D721Med (cell line): Measurements from ENCODE around the gene NR2F1-AS1.

Source experiments
- DNase-seq: peaks from one replicate; pipeline ENCODE4 v3.0.0; 2011; ENCODE audit warnings: low spot score; ENCODE audit not compliant: insufficient read length
- FAIRE-seq: peaks from 2 replicates; lab custom pipeline; 2011; peaks lifted over from hg19 to GRCh38; lab: Jason Lieb, UNC
- CTCF ChIP-seq: IDR thresholded peaks from 2 replicates; pipeline ENCODE4 v1.5.1; 2012; ENCODE audit warnings: mild to moderate bottlenecking, control low read depth; ENCODE audit not compliant: insufficient read depth; ENCODE audit errors: missing control alignments

The NR2F1-AS1 gene

GRCh38 chr5:93616538-93617174 is 35.6 kb upstream of the NR2F1-AS1 start:
- no peak for TF ChIP-seq CTCF
- FAIRE-seq: no peak

GRCh38 chr5:93612855-93613243 is 31.8 kb upstream of the NR2F1-AS1 start:
- no peak for TF ChIP-seq CTCF
- no peak for DNase-seq
- FAIRE-seq: no peak

More at GRCh38 chr5:93616538-93617174, 35.6 kb upstream of the NR2F1-AS1 start:
- no peak for DNase-seq

GRCh38 chr5:93611976-93612854 is 31.2 kb upstream of the NR2F1-AS1 start:
- no peak for TF ChIP-seq CTCF
- FAIRE-seq: no peak
- no peak for DNase-seq

GRCh38 chr5:93611273-93611975 is 30.4 kb upstream of the NR2F1-AS1 start:
- TF ChIP-seq CTCF: no peak
- DNase-seq (no peak), FAIRE-seq (no peak)

GRCh38 chr5:93610581-93611272 is 29.7 kb upstream of the NR2F1-AS1 start:
- no peak for FAIRE-seq

More at GRCh38 chr5:93610581-93611272, 29.7 kb upstream of the NR2F1-AS1 start:
- TF ChIP-seq CTCF: no peak
- no peak for DNase-seq
